Caco-2 (cell line): ENCODE results near the gene PUSL1. TPM values are rescaled to one million over a fixed set of nuclear protein-coding genes. Genes with fewer than 3 reads are reported as not detected.

Experiments
- BruUV-seq: library from RNA; stranded (reverse); fragments of 400-500 nt; replicated peaks from 2 replicates; lab custom pipeline; 2021; lab: Mats Ljungman, UMichigan
- CTCF ChIA-PET: fragments of 300-600 bp; sonication (Branson Sonifier 250); formaldehyde crosslinking; loops from one replicate; lab custom pipeline; 2022; ENCODE audit warnings: antibody characterized with exemption; lab: Charles Lee
- POLR2A ChIA-PET: fragments of 300-600 bp; sonication (Branson Sonifier 250); formaldehyde crosslinking; loops from one replicate; lab custom pipeline; 2022; ENCODE audit warnings: antibody characterized with exemption; lab: Charles Lee
- DNase-seq, 2 experiments: peaks; one replicate each; pipeline versions ENCODE4 v3.0.0 to v3.0.0-alpha.2; 2020 to 2022
- H3K27me3 ChIP-seq: replicated peaks from 2 replicates; pipeline ENCODE4 v1.6.0; 2011; ENCODE audit warnings: low read length; ENCODE audit not compliant: control insufficient read depth, insufficient read depth
- H3K36me3 ChIP-seq: 2 replicates; pipeline ENCODE4 v1.5.1; 2011; ENCODE audit warnings: low read length; ENCODE audit not compliant: control insufficient read depth, insufficient read depth
- H3K4me1 ChIP-seq: fragments of 250-450 bp; sonication (Bioruptor Pico); 2 replicates; pipeline ENCODE4 v1.5.1; 2020; ENCODE audit warnings: mild to moderate bottlenecking
- H3K4me3 ChIP-seq: 2 replicates; pipeline ENCODE4 v1.5.1; 2011; ENCODE audit warnings: low read depth, mild to moderate bottlenecking, control low read depth, low read length
- H3K9me3 ChIP-seq: fragments of 250-450 bp; sonication (Bioruptor Pico); 2 replicates; pipeline ENCODE4 v1.5.1; 2020; ENCODE audit warnings: mild to moderate bottlenecking, moderate library complexity
- H3K27ac Mint-ChIP-seq: one replicate; pipeline ENCODE4 v1.8.0; 2022; ENCODE audit warnings: mixed read lengths; ENCODE audit not compliant: unreplicated experiment
- H3K27me3 Mint-ChIP-seq: one replicate; pipeline ENCODE4 v1.8.0; 2022; ENCODE audit warnings: mixed read lengths; ENCODE audit not compliant: insufficient read depth, unreplicated experiment
- H3K36me3 Mint-ChIP-seq: one replicate; pipeline ENCODE4 v1.8.0; 2022; ENCODE audit warnings: mild to moderate bottlenecking, mixed read lengths; ENCODE audit not compliant: insufficient read depth, unreplicated experiment
- H3K4me1 Mint-ChIP-seq: one replicate; pipeline ENCODE4 v1.8.0; 2022; ENCODE audit warnings: low read depth, mixed read lengths; ENCODE audit not compliant: unreplicated experiment
- H3K4me3 Mint-ChIP-seq: one replicate; pipeline ENCODE4 v1.8.0; 2022; ENCODE audit warnings: mild to moderate bottlenecking, moderate library complexity, mixed read lengths; ENCODE audit not compliant: unreplicated experiment
- H3K9me3 Mint-ChIP-seq: one replicate; pipeline ENCODE4 v1.8.0; 2022; ENCODE audit warnings: mixed read lengths; ENCODE audit not compliant: unreplicated experiment
- intact Hi-C: fragments of 100-400 bp; cut with micrococcal nuclease; formaldehyde crosslinking; loops from one replicate; pipeline ENCODE4 v1.10.0; 2022; ENCODE audit not compliant: unreplicated experiment
- microRNA-seq: library from miRNA; unstranded; fragments of <30 nt; microRNA quantifications from one replicate; pipeline ENCODE4 v1.2.0, GENCODE V29; 2022
- total RNA-seq: library from RNA; stranded (reverse); gene quantifications from 2 replicates; pipeline ENCODE4 v1.2.3, GENCODE V29; 2022
- TF ChIP-seq, protein P1 (sequence below), 2 experiments: fragments of 200-600 bp in 1 of 2; IDR thresholded peaks; 1 replicate in 1 of 2; 2 replicates in 1 of 2; pipeline versions ENCODE4 v1.5.1 to v1.8.0; 2011 to 2022; ENCODE audit warnings: antibody characterized with exemption in 1 of 2, control low read depth in 1 of 2, inconsistent platforms in 1 of 2, low read depth in 1 of 2, low read length in 1 of 2, mild to moderate bottlenecking in 1 of 2, moderate library complexity in 1 of 2; ENCODE audit not compliant: insufficient read depth in 1 of 2, severe bottlenecking in 1 of 2, unreplicated experiment in 1 of 2

Gene PUSL1
- total RNA-seq, 1 experiment from 2014 or later, result 43.8 TPM

DNA sequence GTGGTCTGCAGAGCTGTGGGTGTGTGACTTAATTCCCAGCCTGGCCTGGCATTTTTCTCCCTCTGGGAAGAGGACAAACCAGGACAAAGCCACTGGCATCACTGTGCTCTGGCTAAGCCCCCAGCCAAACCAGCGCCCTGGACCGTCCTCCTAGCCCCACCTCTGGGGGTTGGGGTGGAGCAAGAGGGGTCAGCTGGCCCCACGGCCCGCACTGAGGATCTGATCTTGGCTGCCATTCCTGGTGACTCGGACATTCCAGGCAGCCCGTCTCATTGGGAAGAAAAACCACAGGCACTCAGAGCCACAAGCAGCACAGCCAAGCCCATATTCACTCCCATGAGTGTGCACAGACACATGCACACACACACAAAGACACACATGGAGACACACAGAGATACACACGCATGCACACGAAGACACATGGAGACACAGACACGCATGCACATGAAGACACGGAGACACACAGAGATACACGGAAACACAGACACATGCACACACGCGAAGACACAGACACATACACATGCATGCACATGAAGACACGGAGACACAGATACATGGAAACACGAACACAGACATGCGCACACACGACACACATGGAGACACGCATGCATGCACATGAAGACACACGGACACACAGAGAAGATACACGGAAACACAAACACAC, 52.2 kb downstream of the PUSL1 start:
- no peaks in the 10 kb centered on the region for H3K9me3 Mint-ChIP-seq
- H3K4me3 Mint-ChIP-seq, result peak overlapping the region; percentile 25
- no peaks in the 10 kb centered on the region for H3K9me3 ChIP-seq
- no peaks in the 10 kb centered on the region for H3K36me3 ChIP-seq
- ChIA-PET CTCF (no interaction called here), POLR2A (no interaction called here)
- peaks cover 21% of the 10 kb centered on the region for H3K4me1 ChIP-seq
- BruUV-seq, result no TSS peak
- no peaks in the 10 kb centered on the region for H3K27me3 ChIP-seq
- H3K27me3 Mint-ChIP-seq, result no peaks in the 10 kb centered on the region
- no peak overlapping the region for H3K4me3 ChIP-seq
- H3K4me1 Mint-ChIP-seq, result peaks cover 8% of the 10 kb centered on the region
- peak overlapping the region; percentile 84 for H3K27ac Mint-ChIP-seq
- intact Hi-C loops, result no loop called here
- H3K36me3 Mint-ChIP-seq, result peaks cover 9% of the 10 kb centered on the region
- TF ChIP-seq, protein P1, sequence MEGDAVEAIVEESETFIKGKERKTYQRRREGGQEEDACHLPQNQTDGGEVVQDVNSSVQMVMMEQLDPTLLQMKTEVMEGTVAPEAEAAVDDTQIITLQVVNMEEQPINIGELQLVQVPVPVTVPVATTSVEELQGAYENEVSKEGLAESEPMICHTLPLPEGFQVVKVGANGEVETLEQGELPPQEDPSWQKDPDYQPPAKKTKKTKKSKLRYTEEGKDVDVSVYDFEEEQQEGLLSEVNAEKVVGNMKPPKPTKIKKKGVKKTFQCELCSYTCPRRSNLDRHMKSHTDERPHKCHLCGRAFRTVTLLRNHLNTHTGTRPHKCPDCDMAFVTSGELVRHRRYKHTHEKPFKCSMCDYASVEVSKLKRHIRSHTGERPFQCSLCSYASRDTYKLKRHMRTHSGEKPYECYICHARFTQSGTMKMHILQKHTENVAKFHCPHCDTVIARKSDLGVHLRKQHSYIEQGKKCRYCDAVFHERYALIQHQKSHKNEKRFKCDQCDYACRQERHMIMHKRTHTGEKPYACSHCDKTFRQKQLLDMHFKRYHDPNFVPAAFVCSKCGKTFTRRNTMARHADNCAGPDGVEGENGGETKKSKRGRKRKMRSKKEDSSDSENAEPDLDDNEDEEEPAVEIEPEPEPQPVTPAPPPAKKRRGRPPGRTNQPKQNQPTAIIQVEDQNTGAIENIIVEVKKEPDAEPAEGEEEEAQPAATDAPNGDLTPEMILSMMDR (IDR thresholded peaks at IDR 0.05; ENCODE audit: insufficient read depth in 1 of 2, low read depth in 1 of 2, low read length in 1 of 2, severe bottlenecking in 1 of 2, unreplicated experiment in 1 of 2), result no peak
- peak; percentile 59 to 63 for DNase-seq

Small RNA genes lying within 50 kb of the gene (microRNA-seq; reads per million reads assigned to microRNA genes)
- gene MIR6726, result 1.5 reads per million
- 0.93 reads per million for gene MIR6727
- 1.1 reads per million for gene MIR6808

Other genes starting within 250 kb of the PUSL1 start
- 0.56 and 0.57 TPM in 2 replicates for gene RNF223, start 234.3 kb upstream of the PUSL1 start, total RNA-seq
- gene C1orf159, start 192.5 kb upstream of the PUSL1 start, total RNA-seq, result 12.9 and 14.0 TPM in 2 replicates
- 0.29 and 1.2 TPM in 2 replicates for gene TTLL10, start 134.7 kb upstream of the PUSL1 start, total RNA-seq
- not detected in 2 replicates for gene TNFRSF18, start 102.0 kb upstream of the PUSL1 start, total RNA-seq
- gene TNFRSF4, start 94.4 kb upstream of the PUSL1 start, total RNA-seq, result not detected in 2 replicates
- 138 and 140 TPM in 2 replicates for gene SDF4, start 76.6 kb upstream of the PUSL1 start, total RNA-seq
- gene B3GALT6, start 76.4 kb upstream of the PUSL1 start, total RNA-seq, result 24.8 and 25.3 TPM in 2 replicates
- gene C1QTNF12, start 61.9 kb upstream of the PUSL1 start, total RNA-seq, result 3.4 and 3.7 TPM in 2 replicates
- gene UBE2J2, start 34.7 kb upstream of the PUSL1 start, total RNA-seq, result 57.2 and 62.7 TPM in 2 replicates
- 1.0 and 2.8 TPM in 2 replicates for gene SCNN1D, start 28.2 kb upstream of the PUSL1 start, total RNA-seq
- 46.6 and 48.5 TPM in 2 replicates for gene ACAP3, start 667 bp upstream of the PUSL1 start, total RNA-seq
- gene INTS11, start 16.1 kb downstream of the PUSL1 start, total RNA-seq, result 103 and 115 TPM in 2 replicates
- 16.2 and 16.8 TPM in 2 replicates for gene CPTP, start 16.2 kb downstream of the PUSL1 start, total RNA-seq
- 0.09 and 0.29 TPM in 2 replicates for gene TAS1R3, start 22.7 kb downstream of the PUSL1 start, total RNA-seq
- gene DVL1, start 40.8 kb downstream of the PUSL1 start, total RNA-seq, result 40.6 and 43.0 TPM in 2 replicates
- gene MXRA8, start 50.0 kb downstream of the PUSL1 start, total RNA-seq, result 4.9 and 5.0 TPM in 2 replicates
- gene AURKAIP1, start 66.6 kb downstream of the PUSL1 start, total RNA-seq, result 187 and 200 TPM in 2 replicates
- gene CCNL2, start 90.7 kb downstream of the PUSL1 start, total RNA-seq, result 145 and 147 TPM in 2 replicates
- 109 and 110 TPM in 2 replicates for gene MRPL20, start 98.7 kb downstream of the PUSL1 start, total RNA-seq
- gene ANKRD65, start 112.7 kb downstream of the PUSL1 start, total RNA-seq, result 1.6 and 3.2 TPM in 2 replicates
- 73.7 and 74.7 TPM in 2 replicates for gene VWA1, start 127.1 kb downstream of the PUSL1 start, total RNA-seq
- 0.84 and 0.95 TPM in 2 replicates for gene ATAD3C, start 141.1 kb downstream of the PUSL1 start, total RNA-seq
- gene ATAD3B, start 163.2 kb downstream of the PUSL1 start, total RNA-seq, result 48.1 and 54.7 TPM in 2 replicates
- gene ATAD3A, start 203.6 kb downstream of the PUSL1 start, total RNA-seq, result 58.6 and 67.3 TPM in 2 replicates
- gene TMEM240, start 232.0 kb downstream of the PUSL1 start, total RNA-seq, result 1.0 and 1.2 TPM in 2 replicates